KMS-11 (cell line): ENCODE data around the gene COL23A1.

Experiments
- H2AFZ ChIP-seq: fragments of 200-600 bp; sonication (generic); 2 replicates; pipeline ENCODE4 v1.6.1; 2016; ENCODE audit warnings: antibody characterized with exemption, mixed run types, low read depth
- H3K27ac ChIP-seq: fragments of 200-600 bp; sonication (generic); 2 replicates; pipeline ENCODE4 v1.6.1; 2016; ENCODE audit warnings: mild to moderate bottlenecking, mixed run types
- H3K27me3 ChIP-seq: fragments of 200-600 bp; sonication (generic); 2 replicates; pipeline ENCODE4 v1.6.1; 2017; ENCODE audit warnings: mild to moderate bottlenecking, low read depth, mixed run types, moderate library complexity; ENCODE audit not compliant: insufficient read depth
- H3K36me3 ChIP-seq: fragments of 200-600 bp; sonication (generic); 2 replicates; pipeline ENCODE4 v1.6.1; 2017; ENCODE audit warnings: mild to moderate bottlenecking, mixed run types; ENCODE audit not compliant: insufficient read depth
- H3K4me1 ChIP-seq: fragments of 200-600 bp; sonication (generic); 2 replicates; pipeline ENCODE4 v1.6.1; 2016; ENCODE audit warnings: mild to moderate bottlenecking, low read depth, mixed run types; ENCODE audit not compliant: poor library complexity, severe bottlenecking
- H3K4me2 ChIP-seq: fragments of 200-600 bp; sonication (generic); 2 replicates; pipeline ENCODE4 v1.7.0; 2016; ENCODE audit warnings: mild to moderate bottlenecking, mixed run types
- H3K4me3 ChIP-seq: fragments of 200-600 bp; sonication (generic); IDR thresholded peaks from 2 replicates; pipeline ENCODE4 v1.6.1; 2017; ENCODE audit warnings: low read depth, low read length, mixed read lengths; ENCODE audit not compliant: insufficient read depth
- H3K79me2 ChIP-seq: fragments of 200-600 bp; sonication (generic); 2 replicates; pipeline ENCODE4 v1.6.1; 2016; ENCODE audit warnings: low read depth, mixed run types; ENCODE audit not compliant: insufficient read depth
- H3K9ac ChIP-seq: fragments of 200-600 bp; sonication (generic); 2 replicates; pipeline ENCODE4 v1.6.1; 2016; ENCODE audit warnings: mild to moderate bottlenecking, mixed run types
- H4K20me1 ChIP-seq: fragments of 200-600 bp; sonication (generic); 2 replicates; pipeline ENCODE4 v1.6.1; 2016; ENCODE audit warnings: mild to moderate bottlenecking, mixed run types; ENCODE audit not compliant: insufficient read depth
- TF ChIP-seq, protein P1 (sequence below): fragments of 200-600 bp; sonication (generic); conservative IDR thresholded peaks from 2 replicates; pipeline ENCODE4 v1.6.1; 2017; ENCODE audit warnings: low read depth, mild to moderate bottlenecking, antibody characterized with exemption, low read length, moderate library complexity, mixed read lengths

Gene COL23A1

DNA sequence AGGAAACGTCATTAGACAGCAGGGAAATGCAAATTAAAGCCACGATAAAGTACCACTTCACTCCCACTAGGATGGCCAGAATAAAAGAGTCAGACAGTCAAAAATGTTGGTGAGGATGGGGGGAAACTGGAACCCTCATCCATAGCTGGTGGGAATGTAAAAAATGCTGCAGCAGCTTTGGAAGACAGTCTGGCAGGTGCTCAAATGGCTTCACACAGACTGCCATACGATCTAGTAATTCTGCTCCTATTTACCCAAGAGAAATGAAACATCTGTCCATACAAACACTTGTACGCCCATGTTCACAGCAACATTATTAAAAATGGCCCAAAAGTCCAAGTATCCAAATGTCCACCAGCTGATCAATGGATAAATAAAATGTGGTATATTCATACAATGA, 198.7 kb downstream of the COL23A1 start:
- no peak overlapping the region for H3K4me2 ChIP-seq
- TF ChIP-seq, protein P1, sequence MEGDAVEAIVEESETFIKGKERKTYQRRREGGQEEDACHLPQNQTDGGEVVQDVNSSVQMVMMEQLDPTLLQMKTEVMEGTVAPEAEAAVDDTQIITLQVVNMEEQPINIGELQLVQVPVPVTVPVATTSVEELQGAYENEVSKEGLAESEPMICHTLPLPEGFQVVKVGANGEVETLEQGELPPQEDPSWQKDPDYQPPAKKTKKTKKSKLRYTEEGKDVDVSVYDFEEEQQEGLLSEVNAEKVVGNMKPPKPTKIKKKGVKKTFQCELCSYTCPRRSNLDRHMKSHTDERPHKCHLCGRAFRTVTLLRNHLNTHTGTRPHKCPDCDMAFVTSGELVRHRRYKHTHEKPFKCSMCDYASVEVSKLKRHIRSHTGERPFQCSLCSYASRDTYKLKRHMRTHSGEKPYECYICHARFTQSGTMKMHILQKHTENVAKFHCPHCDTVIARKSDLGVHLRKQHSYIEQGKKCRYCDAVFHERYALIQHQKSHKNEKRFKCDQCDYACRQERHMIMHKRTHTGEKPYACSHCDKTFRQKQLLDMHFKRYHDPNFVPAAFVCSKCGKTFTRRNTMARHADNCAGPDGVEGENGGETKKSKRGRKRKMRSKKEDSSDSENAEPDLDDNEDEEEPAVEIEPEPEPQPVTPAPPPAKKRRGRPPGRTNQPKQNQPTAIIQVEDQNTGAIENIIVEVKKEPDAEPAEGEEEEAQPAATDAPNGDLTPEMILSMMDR = no peak
- H3K36me3 ChIP-seq = no peaks in the 10 kb centered on the region
- H3K4me3 ChIP-seq = no peak overlapping the region
- no peaks in the 10 kb centered on the region for H4K20me1 ChIP-seq
- no peaks in the 10 kb centered on the region for H3K79me2 ChIP-seq
- no peak overlapping the region for H3K27ac ChIP-seq
- H3K27me3 ChIP-seq = no peaks in the 10 kb centered on the region; the same call in 1 of the 2 replicates
- H2AFZ ChIP-seq = no peak overlapping the region
- H3K9ac ChIP-seq = no peak overlapping the region
- no peaks in the 10 kb centered on the region for H3K4me1 ChIP-seq

- Histone ChIP-seq H3K4me2 (no peak overlapping the region), H3K79me2 (no peaks in the 10 kb centered on the region), H4K20me1 (no peaks in the 10 kb centered on the region), H3K4me3 (no peak overlapping the region), H3K36me3 (no peaks in the 10 kb centered on the region), H2AFZ (no peak overlapping the region), H3K27me3 (no peaks in the 10 kb centered on the region; the same call in 1 of the 2 replicates), H3K27ac (no peak overlapping the region), H3K4me1 (no peaks in the 10 kb centered on the region), H3K9ac (no peak overlapping the region)
- TF ChIP-seq, protein P1 = no peak
These were observed 200.4 kb downstream of the COL23A1 start for GRCh38 chr5:178389796-178390195.

GRCh38 chr5:178389026-178389729, 201.0 kb downstream of the COL23A1 start:
- no peaks in the 10 kb centered on the region for H3K36me3 ChIP-seq
- no peak overlapping the region for H3K4me2 ChIP-seq
- no peaks in the 10 kb centered on the region for H3K4me1 ChIP-seq
- H3K27me3 ChIP-seq = no peaks in the 10 kb centered on the region; the same call in 1 of the 2 replicates
- H3K9ac ChIP-seq = no peak overlapping the region
- no peak overlapping the region for H3K27ac ChIP-seq
- H4K20me1 ChIP-seq = no peaks in the 10 kb centered on the region
- no peak overlapping the region for H3K4me3 ChIP-seq
- TF ChIP-seq, protein P1 = no peak
- H2AFZ ChIP-seq = no peak overlapping the region
- no peaks in the 10 kb centered on the region for H3K79me2 ChIP-seq

DNA sequence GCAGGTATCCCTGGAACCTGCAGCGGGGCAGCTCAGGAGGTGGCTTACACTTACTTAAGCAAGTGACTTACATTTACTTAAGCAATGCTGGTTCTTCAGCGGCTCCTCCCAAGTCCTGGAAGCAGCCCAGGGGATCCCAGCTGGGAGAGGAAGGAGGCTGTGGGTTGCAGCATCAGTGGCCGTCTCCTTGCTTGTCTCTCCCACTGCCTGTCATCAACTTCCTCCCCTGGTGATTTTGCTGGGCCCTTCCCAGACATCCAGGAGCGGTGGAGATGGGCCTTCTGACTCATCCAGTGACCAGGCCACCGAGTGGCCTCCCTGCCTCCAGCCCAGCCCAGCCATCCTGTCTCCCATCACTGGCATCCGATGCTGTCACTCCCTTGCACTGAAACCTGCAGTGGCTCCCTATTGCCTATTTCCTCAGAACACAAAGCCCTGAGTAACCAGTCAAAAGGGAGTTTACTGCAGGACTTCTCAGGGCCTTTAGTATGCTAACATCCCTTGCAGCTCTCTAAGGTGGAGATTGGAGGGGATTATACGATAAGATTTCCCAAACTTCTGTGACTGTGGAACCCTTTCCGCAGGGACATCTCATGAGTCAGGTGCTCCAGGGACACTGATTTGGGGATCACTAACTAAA, 201.7 kb downstream of the COL23A1 start:
- no peak overlapping the region for H3K4me2 ChIP-seq
- no peaks in the 10 kb centered on the region for H3K4me1 ChIP-seq
- H3K27me3 ChIP-seq = no peaks in the 10 kb centered on the region; the same call in 1 of the 2 replicates
- no peaks in the 10 kb centered on the region for H4K20me1 ChIP-seq
- H3K79me2 ChIP-seq = no peaks in the 10 kb centered on the region
- H3K4me3 ChIP-seq = no peak overlapping the region
- no peak overlapping the region for H3K27ac ChIP-seq
- H3K36me3 ChIP-seq = no peaks in the 10 kb centered on the region
- no peak overlapping the region for H2AFZ ChIP-seq
- H3K9ac ChIP-seq = no peak overlapping the region
- TF ChIP-seq, protein P1 = no peak
